Lung (tissue), 12 donors: ENCODE results near the gene MRE11. TPM values are rescaled to one million over a fixed set of nuclear protein-coding genes. Genes with fewer than 3 reads are reported as not detected.

ENCODE experiments used
- ATAC-seq: fragments of 200-7000 bp; cut with Tn5 transposase; one replicate; pipeline ENCODE4 v1.9.1; 2020; ENCODE audit warnings: moderate number of reproducible peaks; ENCODE audit not compliant: insufficient read depth, low FRiP score
- DNase-seq, 3 donors: peaks; one replicate each; pipeline ENCODE4 v3.0.0-alpha.2; 2013 to 2017
- H3K27ac ChIP-seq, 2 donors: one replicate each; pipeline ENCODE4 v1.5.1; 2013; ENCODE audit warnings: mild to moderate bottlenecking in 2 of 2, moderate library complexity in 2 of 2, control low read depth in 1 of 2, inconsistent platforms in 1 of 2, low read depth in 1 of 2, low read length in 1 of 2
- H3K27me3 ChIP-seq, 3 donors: one replicate each; pipeline ENCODE4 v1.5.1; 2013; ENCODE audit warnings: low read length in 2 of 3; ENCODE audit not compliant: control insufficient read depth in 3 of 3, insufficient read depth in 3 of 3
- H3K36me3 ChIP-seq, 4 donors: one replicate each; pipeline ENCODE4 v1.5.1; 2013; ENCODE audit warnings: low read length in 4 of 4, mild to moderate bottlenecking in 1 of 4, moderate library complexity in 1 of 4; ENCODE audit not compliant: control insufficient read depth in 4 of 4, insufficient read depth in 4 of 4
- H3K4me1 ChIP-seq, 5 donors: one replicate each; pipeline ENCODE4 v1.5.1; 2013; ENCODE audit warnings: low read length in 5 of 5, mild to moderate bottlenecking in 2 of 5, moderate library complexity in 1 of 5; ENCODE audit not compliant: control insufficient read depth in 5 of 5, insufficient read depth in 5 of 5
- H3K4me3 ChIP-seq: one replicate; pipeline ENCODE4 v1.5.1; 2013; ENCODE audit warnings: mild to moderate bottlenecking, control low read depth, moderate library complexity
- H3K9ac ChIP-seq, 2 donors: one replicate each; pipeline ENCODE4 v1.5.1; 2013; ENCODE audit warnings: low read length in 2 of 2, control low read depth in 1 of 2; ENCODE audit not compliant: insufficient read depth in 1 of 2
- H3K9me3 ChIP-seq, 4 donors: one replicate each; pipeline ENCODE4 v1.5.1; 2013; ENCODE audit warnings: low read length in 3 of 4, mild to moderate bottlenecking in 1 of 4, moderate library complexity in 1 of 4; ENCODE audit not compliant: control insufficient read depth in 4 of 4, insufficient read depth in 3 of 4
- CTCF ChIP-seq: IDR thresholded peaks from 2 replicates; pipeline ENCODE4 v1.5.1; 2012; ENCODE audit warnings: mild to moderate bottlenecking; ENCODE audit errors: control extremely low read depth, extremely low read depth
- WGBS, 2 donors: extraction: QIAGEN DNeasy Blood & Tissue Kit; methylation state at CpG; one replicate each; pipeline ENCODE4 v1.1.7; 2013; 5-methylcytosine and 5-hydroxymethylcytosine counted together
- polyA plus RNA-seq, 2 donors: library from polyadenylated mRNA; stranded (reverse); fragments of 200-250 nt; gene quantifications; one replicate each; pipeline ENCODE4 v1.2.1, GENCODE V29; 2013
- total RNA-seq, 2 donors: library from RNA; depleted of rRNA in 1 of 2; stranded (reverse); fragments of >200 nt in 1 of 2; gene quantifications; one replicate each; pipeline ENCODE4 v1.2.1, GENCODE V29; 2014 to 2021
- donor health status: control.
- donor health status: control.
- donor health status: Bipolar disorder and iron deficiency.
- donor health status: healthy.
- donor health status: DM: yes; HTN: yes; CAD: no.

MRE11 gene
- total and polyA plus RNA-seq, 4 donors, result 4.3 to 67.8 (median 10.8) TPM

- Histone ChIP-seq H3K27ac (no peak overlapping the region), H3K9ac (peak overlapping the region in 1 of 2 donors; percentile 59), H3K4me1 (peaks cover 0 to 2% (median 0%) of the 10 kb centered on the region in 5 donors), H3K4me3 (no peak overlapping the region), H3K27me3 (peaks cover 0 to 3% (median 0%) of the 10 kb centered on the region in 3 donors), H3K36me3 (no peaks in the 10 kb centered on the region), H3K9me3 (no peaks in the 10 kb centered on the region)
- DNase-seq (peak in 2 of 3 donors; percentile 66 to 72), ATAC-seq (no peak)
- WGBS, 2 donors, result 2 to 19% methylated on average over 5 of the region's 5 CpGs
- peak; percentile 53 for TF ChIP-seq CTCF
Measured at GRCh38 chr11:94519478-94520084, 25.9 kb upstream of the MRE11 start.

GRCh38 chr11:94518300-94518699 lies 24.7 kb upstream of the MRE11 start:
- Histone ChIP-seq H3K36me3 (no peaks in the 10 kb centered on the region), H3K27ac (no peak overlapping the region), H3K9ac (no peak overlapping the region), H3K4me1 (peaks cover 0 to 2% (median 0%) of the 10 kb centered on the region in 5 donors), H3K27me3 (peaks cover 0 to 3% (median 3%) of the 10 kb centered on the region in 3 donors), H3K4me3 (no peak overlapping the region), H3K9me3 (no peaks in the 10 kb centered on the region)
- no peak for TF ChIP-seq CTCF
- ATAC-seq (no peak), DNase-seq (no peak)
- 73 to 92% methylated on average over 4 of the region's 4 CpGs for WGBS, 2 donors

- H3K27me3 ChIP-seq, result peaks cover 0 to 6% (median 3%) of the 10 kb centered on the region in 3 donors
- H3K36me3 ChIP-seq, result no peaks in the 10 kb centered on the region
- H3K4me3 ChIP-seq, result no peak overlapping the region
- DNase-seq (no peak), ATAC-seq (no peak)
- H3K9me3 ChIP-seq, result no peaks in the 10 kb centered on the region
- H3K27ac ChIP-seq, result no peak overlapping the region
- no peak for TF ChIP-seq CTCF
- peaks cover 0 to 12% (median 2%) of the 10 kb centered on the region in 5 donors for H3K4me1 ChIP-seq
- 0 to 68% methylated on average over 1 of the region's 1 CpG for WGBS, 2 donors
- H3K9ac ChIP-seq, result no peak overlapping the region
Measured at GRCh38 chr11:94516725-94517124, 23.1 kb upstream of the MRE11 start.

- no peaks in the 10 kb centered on the region for H3K36me3 ChIP-seq
- WGBS, 2 donors, result 82 to 85% methylated on average over 2 of the region's 2 CpGs
- no peak overlapping the region for H3K4me3 ChIP-seq
- H3K4me1 ChIP-seq, result peaks cover 0 to 12% (median 2%) of the 10 kb centered on the region in 5 donors
- no peaks in the 10 kb centered on the region for H3K9me3 ChIP-seq
- no peak overlapping the region for H3K27ac ChIP-seq
- no peak for TF ChIP-seq CTCF
- ATAC-seq, result no peak
- H3K27me3 ChIP-seq, result peaks cover 0 to 6% (median 3%) of the 10 kb centered on the region in 3 donors
- DNase-seq, result no peak
- no peak overlapping the region for H3K9ac ChIP-seq
Measured at GRCh38 chr11:94515398-94515797, 21.8 kb upstream of the MRE11 start.
